T-cell (primary cell): ENCODE data around the gene LIM2. TPM values are rescaled to one million over a fixed set of nuclear protein-coding genes. Genes with fewer than 3 reads are reported as not detected.

Source experiments
- ATAC-seq, 4 experiments: fragments of 200-7000 bp in 3 of 4; fragments of 150-1000 bp in 1 of 4; cut with Tn5 transposase; replicated peaks in 1 of 4; 1 replicate in 3 of 4; 2 replicates in 1 of 4; pipeline ENCODE4 v1.10.0; 2021; ENCODE audit warnings: moderate library complexity in 3 of 4, mild to moderate bottlenecking in 2 of 4, moderate number of reproducible peaks in 1 of 4
- CTCF ChIA-PET, 2 donors: fragments of 300-600 bp; sonication (Branson Sonifier 250); formaldehyde crosslinking; loops; one replicate each; lab custom pipeline; 2022; ENCODE audit warnings: antibody characterized with exemption in 2 of 2; lab: Charles Lee
- POLR2A ChIA-PET, 2 donors: fragments of 300-600 bp; sonication (Branson Sonifier 250); formaldehyde crosslinking; loops; one replicate each; lab custom pipeline; 2022; ENCODE audit warnings: antibody characterized with exemption in 2 of 2; lab: Charles Lee
- DNase-seq, 35 experiments: peaks; one replicate each; pipeline versions ENCODE4 v3.0.0 to v3.0.0-alpha.2; 2013 to 2023
- H3K27ac ChIP-seq: one replicate; pipeline ENCODE4 v1.5.1; 2013; ENCODE audit warnings: low read length
- H3K27me3 ChIP-seq, 2 experiments: replicated peaks in 1 of 2; 1 replicate in 1 of 2; 2 replicates in 1 of 2; pipeline versions ENCODE4 v1.6.1 to v1.7.0; 2013; ENCODE audit warnings: low read length in 1 of 2, mixed read lengths in 1 of 2; ENCODE audit not compliant: control insufficient read depth in 2 of 2, insufficient read depth in 2 of 2; ENCODE audit errors: extremely low read depth in 1 of 2
- H3K36me3 ChIP-seq, 2 donors: 1 replicate in 1 of 2; 2 replicates in 1 of 2; pipeline versions ENCODE4 v1.6.1 to v1.7.0; 2013; ENCODE audit warnings: low read length in 1 of 2; ENCODE audit not compliant: control insufficient read depth in 2 of 2, insufficient read depth in 1 of 2; ENCODE audit errors: extremely low read depth in 1 of 2
- H3K4me1 ChIP-seq, 2 experiments: 1 replicate in 1 of 2; 2 replicates in 1 of 2; pipeline versions ENCODE4 v1.6.1 to v1.7.0; 2013; ENCODE audit warnings: low read length in 2 of 2, mixed read lengths in 1 of 2; ENCODE audit not compliant: insufficient read depth in 2 of 2, control insufficient read depth in 1 of 2; ENCODE audit errors: extremely low read depth in 1 of 2
- H3K4me3 ChIP-seq, 2 donors: 1 replicate in 1 of 2; 2 replicates in 1 of 2; pipeline versions ENCODE4 v1.5.1 to v1.7.0; 2013; ENCODE audit warnings: mild to moderate bottlenecking in 2 of 2, low read length in 1 of 2, moderate library complexity in 1 of 2; ENCODE audit not compliant: control insufficient read depth in 1 of 2; ENCODE audit errors: extremely low read depth in 1 of 2
- H3K9me3 ChIP-seq: 2 replicates; pipeline ENCODE4 v1.7.0; 2013
- H3K27ac Mint-ChIP-seq, 2 donors: one replicate each; pipeline ENCODE4 v1.8.0; 2020 to 2021; ENCODE audit warnings: mild to moderate bottlenecking in 2 of 2, mixed read lengths in 2 of 2
- H3K27me3 Mint-ChIP-seq, 2 donors: one replicate each; pipeline ENCODE4 v1.8.0; 2021 to 2022; ENCODE audit warnings: mixed read lengths in 2 of 2
- H3K36me3 Mint-ChIP-seq: one replicate; pipeline ENCODE4 v1.8.0; 2021; ENCODE audit warnings: mixed read lengths
- H3K4me1 Mint-ChIP-seq, 3 donors: one replicate each; pipeline ENCODE4 v1.8.0; 2020 to 2022; ENCODE audit warnings: mixed read lengths in 3 of 3, mild to moderate bottlenecking in 1 of 3
- H3K4me3 Mint-ChIP-seq, 3 donors: one replicate each; pipeline ENCODE4 v1.8.0; 2020 to 2022; ENCODE audit warnings: mild to moderate bottlenecking in 3 of 3, mixed read lengths in 3 of 3, moderate library complexity in 3 of 3
- H3K9me3 Mint-ChIP-seq, 3 donors: one replicate each; pipeline ENCODE4 v1.8.0; 2020 to 2022; ENCODE audit warnings: mixed read lengths in 3 of 3
- WGBS: methylation state at CpG from one replicate; pipeline ENCODE4 v1.1.5; 2013; ENCODE audit warnings: missing lambda C conversion rate; ENCODE audit not compliant: insufficient coverage; 5-methylcytosine and 5-hydroxymethylcytosine counted together
- total RNA-seq, 35 experiments: library from RNA in 6 of 35; stranded (reverse) in 6 of 35; fragments of 120-200 nt in 1 of 35; gene quantifications; one replicate each; pipeline versions ENCODE4 v1.2.1 to v1.2.4 and lab custom pipeline; 2013 to 2026

The LIM2 gene
- total RNA-seq, 5 donors from 2014 or later (not counting 1 experiment from before 2014, with no cell fraction given): not detected

DNA sequence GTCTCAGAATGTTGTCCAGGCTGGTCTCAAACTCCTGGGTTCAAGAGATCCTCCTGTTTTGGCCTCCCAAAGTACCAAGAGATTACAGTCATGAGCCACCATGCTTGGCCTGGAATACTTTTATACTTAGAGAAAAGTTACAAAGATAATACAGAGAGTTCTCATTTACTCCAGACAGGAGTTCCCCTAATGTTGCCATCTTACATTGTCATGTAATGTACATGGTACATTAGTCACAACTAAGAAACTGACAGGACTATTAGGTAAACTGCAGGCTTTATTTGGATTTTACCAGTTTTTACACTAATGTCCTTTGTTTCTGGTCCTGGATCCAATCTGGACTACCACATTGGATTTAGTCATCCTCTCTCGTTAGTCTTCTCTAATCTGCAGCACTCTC lies 4.9 kb upstream of the LIM2 start:
- Histone ChIP-seq H3K27ac (no peak overlapping the region), H3K4me1 (peaks cover 3 to 54% of the 10 kb centered on the region in 2 experiments), H3K9me3 (no peaks in the 10 kb centered on the region), H3K27me3 (peaks cover 0 to 5% of the 10 kb centered on the region in 2 experiments), H3K4me3 (no peak overlapping the region), H3K36me3 (no peaks in the 10 kb centered on the region)
- no CpG with 5 or more reads among the region's 1 CpG for WGBS
- H3K27me3 Mint-ChIP-seq: no peaks in the 10 kb centered on the region
- POLR2A ChIA-PET: interaction anchor here in 1 of 2 donors (0.6 kb wide), 1 partner anchor 23 kb away, joined by 5 read pairs; no protein-coding TSS in a partner anchor
- peaks cover 22 to 35% (median 25%) of the 10 kb centered on the region in 3 donors for H3K4me1 Mint-ChIP-seq
- no peaks in the 10 kb centered on the region for H3K9me3 Mint-ChIP-seq
- no peaks in the 10 kb centered on the region for H3K36me3 Mint-ChIP-seq
- ATAC-seq (no peak), DNase-seq (no peak)
- H3K4me3 Mint-ChIP-seq: peak overlapping the region in 2 of 3 donors; percentile 50 to 52
- CTCF ChIA-PET: no interaction called here
- no peak overlapping the region for H3K27ac Mint-ChIP-seq

DNA sequence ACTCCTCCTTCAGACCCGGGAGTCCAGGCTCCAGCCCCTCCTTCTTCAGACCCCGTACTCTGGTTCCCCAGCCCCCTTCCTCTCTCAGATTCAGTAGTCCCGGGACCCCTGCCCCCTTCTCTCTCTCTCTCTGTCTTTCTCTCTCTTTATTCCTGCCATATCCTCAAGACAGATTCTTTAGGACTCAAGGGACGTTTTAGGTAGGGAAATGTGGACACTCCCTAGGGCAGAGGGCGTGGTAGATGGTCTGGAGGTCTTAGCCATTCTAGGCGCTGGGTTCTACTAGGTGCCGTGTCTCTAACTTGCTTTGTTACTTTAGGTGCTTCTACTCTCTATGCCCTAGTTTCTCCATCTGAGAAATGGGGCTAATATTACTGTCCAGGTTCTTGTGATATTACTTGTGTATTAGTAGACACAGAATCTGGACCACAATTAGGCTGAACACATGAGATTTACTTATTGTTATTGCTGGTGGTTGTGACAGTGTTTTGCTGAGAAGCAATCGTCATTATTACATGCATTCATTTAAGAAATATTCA lies 3.4 kb upstream of the LIM2 start:
- Mint-ChIP-seq H3K4me1 (peaks cover 22 to 37% (median 25%) of the 10 kb centered on the region in 3 donors), H3K36me3 (no peaks in the 10 kb centered on the region), H3K27me3 (no peaks in the 10 kb centered on the region), H3K9me3 (no peaks in the 10 kb centered on the region), H3K27ac (peak overlapping the region in 1 of 2 donors; percentile 28), H3K4me3 (peak overlapping the region in 1 of 3 donors; percentile 56)
- Histone ChIP-seq H3K36me3 (no peaks in the 10 kb centered on the region), H3K4me1 (peaks cover 3 to 62% of the 10 kb centered on the region in 2 experiments), H3K27ac (no peak overlapping the region), H3K9me3 (no peaks in the 10 kb centered on the region), H3K4me3 (no peak overlapping the region), H3K27me3 (peaks cover 0 to 7% of the 10 kb centered on the region in 2 experiments)
- ChIA-PET CTCF (no interaction called here), POLR2A (no interaction called here)
- 0% methylated on average over 1 of the region's 8 CpGs for WGBS
- ATAC-seq (no peak), DNase-seq (no peak)

DNA sequence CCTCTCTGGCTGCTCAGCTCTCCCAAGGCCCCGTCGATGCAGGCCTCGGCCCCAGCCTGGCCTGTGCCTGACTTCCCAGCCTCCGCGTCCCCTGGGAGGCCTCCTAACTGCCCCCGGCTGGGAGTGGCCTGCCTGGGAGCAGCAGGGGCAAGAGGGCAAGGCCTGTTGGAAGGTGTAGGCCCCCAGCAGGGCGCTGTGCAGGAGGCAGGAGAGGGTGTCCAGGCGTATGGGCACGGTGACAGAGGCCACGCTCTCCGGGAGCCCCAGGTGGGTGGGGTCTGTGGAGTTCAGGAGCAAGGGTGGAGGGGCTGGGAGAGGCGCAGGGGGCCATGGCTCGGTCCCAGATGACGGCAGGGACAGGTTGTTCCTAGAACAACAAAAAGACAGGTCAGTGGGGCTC lies 1.4 kb upstream of the LIM2 start:
- Mint-ChIP-seq H3K4me3 (no peak overlapping the region), H3K9me3 (no peaks in the 10 kb centered on the region), H3K4me1 (peaks cover 11 to 25% (median 13%) of the 10 kb centered on the region in 3 donors), H3K36me3 (no peaks in the 10 kb centered on the region), H3K27me3 (no peaks in the 10 kb centered on the region), H3K27ac (no peak overlapping the region)
- ChIA-PET POLR2A (no interaction called here), CTCF (interaction anchor here in 1 of 2 donors (0.7 kb wide), 1 partner anchor 9 kb away, joined by 8 read pairs; no protein-coding TSS in a partner anchor)
- Histone ChIP-seq H3K9me3 (no peaks in the 10 kb centered on the region), H3K36me3 (no peaks in the 10 kb centered on the region), H3K27me3 (peaks cover 0 to 7% of the 10 kb centered on the region in 2 experiments), H3K4me1 (peaks cover 3 to 49% of the 10 kb centered on the region in 2 experiments), H3K27ac (no peak overlapping the region), H3K4me3 (no peak overlapping the region)
- WGBS: 95% methylated on average over 14 of the region's 14 CpGs
- no peak for DNase-seq
- no peak for ATAC-seq

DNA sequence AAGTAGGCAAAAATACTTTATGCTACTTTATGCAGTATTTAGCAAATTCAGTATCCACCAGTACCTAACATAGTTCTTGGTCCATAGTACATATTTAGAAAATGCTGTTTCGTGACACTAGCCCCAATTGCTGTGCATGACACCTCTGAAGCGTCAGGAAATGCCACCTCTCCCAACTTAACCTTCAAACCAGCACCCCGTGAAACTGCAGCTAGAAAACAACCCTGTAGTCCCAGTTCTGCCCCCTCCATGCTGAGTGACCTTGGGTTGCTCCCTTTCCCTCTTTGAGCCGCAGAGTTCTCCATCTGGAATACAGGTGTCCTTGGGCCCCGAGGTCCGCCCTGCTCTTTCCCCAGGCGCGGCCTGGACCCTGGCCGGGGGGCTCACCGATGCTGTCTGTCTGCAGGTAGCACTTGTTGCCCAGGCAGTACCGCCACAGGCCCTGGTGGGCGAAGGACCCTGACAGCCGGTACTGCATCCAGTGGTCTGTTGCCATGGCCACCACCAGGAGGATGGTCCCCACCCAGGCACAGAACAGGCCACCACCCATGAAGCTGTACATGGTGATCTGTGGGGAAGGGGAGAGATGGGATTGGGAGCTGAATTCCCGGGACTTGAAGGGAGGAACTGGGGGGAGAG lies 773 bp downstream of the LIM2 start:
- H3K27me3 Mint-ChIP-seq: no peaks in the 10 kb centered on the region
- H3K27me3 ChIP-seq: peaks cover 0 to 7% of the 10 kb centered on the region in 2 experiments
- ATAC-seq (peak in 2 of 4 experiments; percentile 46 to 63), DNase-seq (peak in 5 of 35 experiments; percentile 16 to 48 (median 31))
- no peaks in the 10 kb centered on the region for H3K9me3 ChIP-seq
- peak overlapping the region; percentile 29 to 60 (median 57) for H3K4me3 Mint-ChIP-seq
- POLR2A ChIA-PET: no interaction called here
- no peaks in the 10 kb centered on the region for H3K9me3 Mint-ChIP-seq
- H3K4me1 ChIP-seq: peaks cover 0 to 42% of the 10 kb centered on the region in 2 experiments
- peak overlapping the region; percentile 19 to 55 for H3K27ac Mint-ChIP-seq
- H3K4me3 ChIP-seq: peak overlapping the region in 1 of 2 donors; percentile 51
- H3K36me3 Mint-ChIP-seq: no peaks in the 10 kb centered on the region
- H3K27ac ChIP-seq: peak overlapping the region; percentile 60
- H3K36me3 ChIP-seq: no peaks in the 10 kb centered on the region
- WGBS: 78% methylated on average over 12 of the region's 14 CpGs
- CTCF ChIA-PET: no interaction called here
- peaks cover 5 to 16% (median 6%) of the 10 kb centered on the region in 3 donors for H3K4me1 Mint-ChIP-seq

DNA sequence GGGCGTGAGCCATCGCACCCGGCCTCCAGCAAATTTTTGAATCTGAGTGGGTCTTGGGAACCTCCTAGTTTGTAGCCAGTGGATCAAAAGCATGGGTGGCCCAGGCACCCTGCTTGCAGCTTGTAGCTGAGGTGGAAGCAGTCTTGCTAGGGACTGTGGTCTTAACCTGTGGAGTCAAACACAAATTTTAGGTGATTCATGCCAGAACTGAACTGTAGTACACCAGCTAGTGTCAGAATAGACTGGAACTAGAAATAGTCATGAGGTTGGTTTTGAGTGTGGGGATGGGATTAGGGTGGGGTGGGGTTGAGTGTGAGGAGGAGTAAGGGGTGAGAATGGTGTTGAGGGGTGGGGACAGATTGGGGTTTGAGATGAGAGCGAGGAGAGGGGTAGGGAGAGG lies 5.8 kb downstream of the LIM2 start:
- no peaks in the 10 kb centered on the region for H3K36me3 ChIP-seq
- no peak for ATAC-seq
- peaks cover 0 to 1% of the 10 kb centered on the region in 2 experiments for H3K27me3 ChIP-seq
- no peaks in the 10 kb centered on the region for H3K27me3 Mint-ChIP-seq
- no peak for DNase-seq
- no peak overlapping the region for H3K27ac Mint-ChIP-seq
- 93% methylated on average over 4 of the region's 4 CpGs for WGBS
- POLR2A ChIA-PET: interaction anchor here in 1 of 2 donors (0.7 kb wide), 1 partner anchor 780 kb away, joined by 7 read pairs; no protein-coding TSS in a partner anchor
- no peaks in the 10 kb centered on the region for H3K9me3 ChIP-seq
- peaks cover 0 to 13% (median 2%) of the 10 kb centered on the region in 3 donors for H3K4me1 Mint-ChIP-seq
- H3K4me1 ChIP-seq: peaks cover 0 to 23% of the 10 kb centered on the region in 2 experiments
- no peak overlapping the region for H3K4me3 Mint-ChIP-seq
- CTCF ChIA-PET: interaction anchor here in 1 of 2 donors (0.5 kb wide), 1 partner anchor 12 kb away, joined by 3 read pairs; no protein-coding TSS in a partner anchor
- no peak overlapping the region for H3K4me3 ChIP-seq
- H3K9me3 Mint-ChIP-seq: no peaks in the 10 kb centered on the region
- no peaks in the 10 kb centered on the region for H3K36me3 Mint-ChIP-seq
- no peak overlapping the region for H3K27ac ChIP-seq

DNA sequence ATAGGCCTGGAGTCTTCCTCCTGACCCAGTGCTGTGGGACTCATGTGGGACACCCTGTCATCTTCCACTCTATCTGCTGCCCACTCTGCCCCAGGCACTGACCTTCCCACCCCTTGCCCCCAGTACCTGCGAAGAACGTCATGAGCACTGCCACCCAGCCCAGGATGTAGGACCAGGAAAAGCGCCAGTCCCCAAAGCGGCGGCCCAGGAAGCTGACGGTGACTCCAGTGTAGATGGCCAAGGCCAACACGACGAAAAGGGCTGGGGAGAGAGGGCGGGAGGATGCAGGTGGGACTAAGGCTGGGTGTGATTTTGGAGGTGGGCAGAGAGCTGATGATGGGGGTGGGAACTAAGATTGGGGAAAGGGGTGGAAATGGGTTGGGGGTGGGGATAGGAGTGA lies 7.4 kb downstream of the LIM2 start:
- Histone ChIP-seq H3K9me3 (no peaks in the 10 kb centered on the region), H3K27me3 (no peaks in the 10 kb centered on the region), H3K27ac (no peak overlapping the region), H3K4me1 (peaks cover 2 to 35% of the 10 kb centered on the region in 2 experiments), H3K4me3 (no peak overlapping the region), H3K36me3 (no peaks in the 10 kb centered on the region)
- Mint-ChIP-seq H3K4me3 (no peak overlapping the region), H3K4me1 (peaks cover 3 to 25% (median 12%) of the 10 kb centered on the region in 3 donors), H3K27ac (no peak overlapping the region), H3K9me3 (no peaks in the 10 kb centered on the region), H3K27me3 (no peaks in the 10 kb centered on the region), H3K36me3 (no peaks in the 10 kb centered on the region)
- 97% methylated on average over 9 of the region's 9 CpGs for WGBS
- CTCF ChIA-PET: interaction anchor here in 1 of 2 donors (0.9 kb wide), 1 partner anchor 15 kb away, joined by 3 read pairs; no protein-coding TSS in a partner anchor
- ATAC-seq: no peak
- DNase-seq: no peak
- POLR2A ChIA-PET: no interaction called here
